Measurements from ENCODE around the gene DNAH7.

DNAH7 gene

GRCh38 chr2:196080526-196080925, 11.9 kb upstream of the DNAH7 start:
- H3K4me3 ChIP-seq (ENCODE audit: low read depth, low read length): no peak overlapping the region
- no peak for DNase-seq (ENCODE audit: low read depth)

- no peak for DNase-seq (ENCODE audit: low read depth)
- H3K4me3 ChIP-seq (ENCODE audit: low read depth, low read length): no peak overlapping the region
Measured at GRCh38 chr2:196079052-196079451, 10.4 kb upstream of the DNAH7 start.

- H3K4me3 ChIP-seq (ENCODE audit: low read depth, low read length): no peak overlapping the region
- DNase-seq (ENCODE audit: low read depth): no peak
Measured at GRCh38 chr2:196077821-196078220, 9.2 kb upstream of the DNAH7 start.

GRCh38 chr2:196076778-196077568, 8.3 kb upstream of the DNAH7 start:
- no peak overlapping the region for H3K4me3 ChIP-seq (ENCODE audit: low read depth, low read length)
- DNase-seq (ENCODE audit: low read depth): no peak

- no peak for DNase-seq (ENCODE audit: low read depth)
- no peak overlapping the region for H3K4me3 ChIP-seq (ENCODE audit: low read depth, low read length)
Measured at GRCh38 chr2:196075196-196075595, 6.6 kb upstream of the DNAH7 start.

- no peak for DNase-seq (ENCODE audit: low read depth)
- H3K4me3 ChIP-seq (ENCODE audit: low read depth, low read length): no peak overlapping the region
Measured at GRCh38 chr2:196074631-196075030, 6.0 kb upstream of the DNAH7 start.

- no peak overlapping the region for H3K4me3 ChIP-seq (ENCODE audit: low read depth, low read length)
- DNase-seq (ENCODE audit: low read depth): no peak
Measured at GRCh38 chr2:196073521-196073920, 4.9 kb upstream of the DNAH7 start.

- no peak overlapping the region for H3K4me3 ChIP-seq (ENCODE audit: low read depth, low read length)
- no peak for DNase-seq (ENCODE audit: low read depth)
Measured at GRCh38 chr2:196067088-196067382, 1.6 kb downstream of the DNAH7 start.

- H3K4me3 ChIP-seq (ENCODE audit: low read depth, low read length): no peak overlapping the region
- DNase-seq (ENCODE audit: low read depth): no peak
Measured at GRCh38 chr2:196066291-196067087, 2.1 kb downstream of the DNAH7 start.

GRCh38 chr2:196063773-196064172, 4.9 kb downstream of the DNAH7 start:
- H3K4me3 ChIP-seq (ENCODE audit: low read depth, low read length): no peak overlapping the region
- DNase-seq (ENCODE audit: low read depth): no peak

GRCh38 chr2:196059491-196059960, 9.1 kb downstream of the DNAH7 start:
- H3K4me3 ChIP-seq (ENCODE audit: low read depth, low read length): no peak overlapping the region
- no peak for DNase-seq (ENCODE audit: low read depth)

GRCh38 chr2:196054631-196055030, 14.0 kb downstream of the DNAH7 start:
- DNase-seq (ENCODE audit: low read depth): no peak
- no peak overlapping the region for H3K4me3 ChIP-seq (ENCODE audit: low read depth, low read length)

- no peak overlapping the region for H3K4me3 ChIP-seq (ENCODE audit: low read depth, low read length)
- DNase-seq (ENCODE audit: low read depth): no peak
Measured at GRCh38 chr2:196046123-196046917, 22.3 kb downstream of the DNAH7 start.

- DNase-seq (ENCODE audit: low read depth): no peak
- no peak overlapping the region for H3K4me3 ChIP-seq (ENCODE audit: low read depth, low read length)
Measured at GRCh38 chr2:196041786-196042185, 26.9 kb downstream of the DNAH7 start.

- H3K4me3 ChIP-seq (ENCODE audit: low read depth, low read length): no peak overlapping the region
- DNase-seq (ENCODE audit: low read depth): no peak
Measured at GRCh38 chr2:196040218-196040617, 28.4 kb downstream of the DNAH7 start.

- no peak overlapping the region for H3K4me3 ChIP-seq (ENCODE audit: low read depth, low read length)
- no peak for DNase-seq (ENCODE audit: low read depth)
Measured at GRCh38 chr2:196036442-196036841, 32.2 kb downstream of the DNAH7 start.

GRCh38 chr2:196018037-196018436, 50.6 kb downstream of the DNAH7 start:
- H3K4me3 ChIP-seq (ENCODE audit: low read depth, low read length): no peak overlapping the region
- no peak for DNase-seq (ENCODE audit: low read depth)

- DNase-seq (ENCODE audit: low read depth): no peak
- no peak overlapping the region for H3K4me3 ChIP-seq (ENCODE audit: low read depth, low read length)
Measured at GRCh38 chr2:196012314-196012713, 56.3 kb downstream of the DNAH7 start.

GRCh38 chr2:196000551-196000950, 68.1 kb downstream of the DNAH7 start:
- no peak for DNase-seq (ENCODE audit: low read depth)
- no peak overlapping the region for H3K4me3 ChIP-seq (ENCODE audit: low read depth, low read length)

- H3K4me3 ChIP-seq (ENCODE audit: low read depth, low read length): no peak overlapping the region
- DNase-seq (ENCODE audit: low read depth): no peak
Measured at GRCh38 chr2:195998070-195998469, 70.6 kb downstream of the DNAH7 start.
